Measurements from ENCODE around the gene ZNF711. TPM values are rescaled to one million over a fixed set of nuclear protein-coding genes. Genes with fewer than 3 reads are reported as not detected.
"Not testable (repeated sequence)": the region's sequence is repeated elsewhere in the genome, so short reads cannot be mapped to it uniquely, and the experiment has no call there.

ZNF711 gene
- total and polyA plus RNA-seq, 5 donors: 3.6 to 10.1 (median 7.3) TPM

DNA sequence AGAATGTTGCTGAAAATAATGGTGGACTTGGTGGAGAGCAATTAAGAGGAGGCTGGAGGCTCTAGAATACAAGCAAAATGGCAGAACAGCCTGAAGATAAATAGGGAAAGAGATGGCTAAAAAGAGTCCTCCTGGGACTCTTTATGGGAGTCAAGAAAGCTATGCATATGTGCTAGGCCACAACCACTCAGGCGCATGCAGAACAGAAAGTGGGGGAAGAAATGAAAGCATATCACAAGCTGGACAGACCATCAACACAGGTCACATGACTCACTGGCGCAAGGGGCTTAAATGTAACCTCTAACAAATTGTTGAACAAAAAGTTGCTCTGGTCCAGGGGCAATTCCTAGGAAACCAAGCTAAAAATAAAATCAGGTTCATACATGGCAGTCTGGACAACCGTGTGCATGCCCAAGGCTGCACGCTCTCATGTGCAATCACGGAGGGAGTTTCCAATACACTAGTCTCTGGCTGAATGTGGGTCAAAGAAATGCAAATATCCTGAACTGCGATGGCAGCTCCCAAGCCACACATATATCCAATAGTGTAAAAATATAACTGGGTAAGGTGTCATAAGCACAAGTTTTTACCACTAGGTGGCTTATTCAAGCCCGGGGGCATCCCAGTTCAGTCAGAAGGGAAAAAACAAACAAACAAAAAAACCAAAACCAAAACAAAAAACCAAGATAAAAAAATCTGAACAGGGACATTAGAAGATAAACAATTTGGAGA is 45.4 kb downstream of the ZNF711 start:
- Histone ChIP-seq H3K27ac (ENCODE audit: low read length) (no peak overlapping the region), H3K27me3 (ENCODE audit: control insufficient read depth, insufficient read depth) (no peaks in the 10 kb centered on the region), H3K4me1 (ENCODE audit: control insufficient read depth, insufficient read depth, low read length) (no peaks in the 10 kb centered on the region), H3K9me3 (ENCODE audit: control insufficient read depth, low read length) (no peaks in the 10 kb centered on the region), H3K4me3 (ENCODE audit: low read length) (no peak overlapping the region)
- 94% methylated on average over 7 of the region's 7 CpGs for WGBS
- intact Hi-C loops (cut with DNase I): no loop called here
- no peak for ATAC-seq
- DNase-seq: no peak

GRCh38 chrX:85303544-85303943 is 59.8 kb downstream of the ZNF711 start:
- Histone ChIP-seq H3K27me3 (ENCODE audit: control insufficient read depth, insufficient read depth) (no peaks in the 10 kb centered on the region), H3K9me3 (ENCODE audit: control insufficient read depth, low read length) (no peaks in the 10 kb centered on the region), H3K27ac (ENCODE audit: low read length) (no peak overlapping the region), H3K4me1 (ENCODE audit: control insufficient read depth, insufficient read depth, low read length) (no peaks in the 10 kb centered on the region), H3K4me3 (ENCODE audit: low read length) (no peak overlapping the region)
- DNase-seq (no peak), ATAC-seq (no peak)
- intact Hi-C loops (cut with DNase I): no loop called here
- 76% methylated on average over 3 of the region's 3 CpGs for WGBS

DNA sequence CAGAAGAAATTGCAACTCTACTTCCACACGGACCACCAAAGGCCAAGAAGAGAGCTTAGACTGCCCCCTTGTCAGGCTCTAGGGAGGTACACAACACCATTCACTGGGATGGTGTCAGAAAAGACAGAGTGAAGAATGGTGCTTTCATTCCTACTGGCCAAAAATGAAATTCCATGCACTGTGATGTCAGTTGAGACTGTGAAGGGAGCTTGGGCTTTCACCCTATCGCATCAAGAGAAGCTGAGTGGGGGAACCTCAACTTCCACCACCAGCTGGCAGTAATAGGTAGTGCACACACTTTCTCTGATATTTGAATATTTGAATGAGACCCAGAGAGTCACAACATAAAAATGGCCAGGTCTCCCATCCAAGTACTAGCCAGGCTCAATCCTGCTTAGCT is 65.9 kb downstream of the ZNF711 start:
- 79% methylated on average over 2 of the region's 2 CpGs for WGBS
- DNase-seq (no peak), ATAC-seq (no peak)
- Histone ChIP-seq H3K27me3 (ENCODE audit: control insufficient read depth, insufficient read depth) (no peaks in the 10 kb centered on the region), H3K4me1 (ENCODE audit: control insufficient read depth, insufficient read depth, low read length) (no peaks in the 10 kb centered on the region), H3K4me3 (ENCODE audit: low read length) (no peak overlapping the region), H3K9me3 (ENCODE audit: control insufficient read depth, low read length) (no peaks in the 10 kb centered on the region), H3K27ac (ENCODE audit: low read length) (no peak overlapping the region)
- intact Hi-C loops (cut with DNase I): no loop called here

DNA sequence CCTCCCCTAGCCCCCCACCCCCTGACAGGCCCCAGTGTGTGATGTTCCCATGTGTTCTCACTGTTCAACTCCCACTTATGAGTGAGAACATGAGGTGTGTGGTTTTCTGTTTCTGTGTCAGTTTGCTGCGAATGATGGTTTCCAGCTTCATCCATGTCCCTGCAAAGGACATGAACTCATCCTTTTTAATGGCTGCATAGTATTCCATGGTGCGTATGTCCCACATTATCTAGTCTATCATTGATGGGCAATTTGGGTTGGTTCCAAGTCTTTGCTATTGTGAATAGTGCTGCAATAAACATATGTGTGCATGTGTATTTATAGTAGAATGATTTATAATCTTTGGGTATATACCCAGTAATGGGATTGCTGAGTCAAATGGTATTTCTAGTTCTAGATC is 67.6 kb downstream of the ZNF711 start:
- H3K27ac ChIP-seq (ENCODE audit: low read length); intact Hi-C loops (cut with DNase I); H3K9me3 ChIP-seq (ENCODE audit: control insufficient read depth, low read length); H3K27me3 ChIP-seq (ENCODE audit: control insufficient read depth, insufficient read depth); DNase-seq; ATAC-seq; H3K4me3 ChIP-seq (ENCODE audit: low read length); H3K4me1 ChIP-seq (ENCODE audit: control insufficient read depth, insufficient read depth, low read length): not testable (repeated sequence)
- WGBS: 93% methylated on average over 2 of the region's 2 CpGs

Other genes with a start within 250 kb of the ZNF711 start
- gene APOOL, start 240.1 kb upstream of the ZNF711 start, total RNA-seq: 10 to 100 TPM; 32.4 to 43.0 (median 34.2) TPM
- 8.1 TPM for gene APOOL, start 240.1 kb upstream of the ZNF711 start, polyA plus RNA-seq
- under 1 TPM in 3 of 4 donors, not detected in 1; 0.09 to 0.18 (median 0.14) TPM for gene SATL1, start 212 bp upstream of the ZNF711 start, total RNA-seq
- 0.14 TPM for gene SATL1, start 212 bp upstream of the ZNF711 start, polyA plus RNA-seq
- gene POF1B, start 135.7 kb downstream of the ZNF711 start, total RNA-seq: 10 to 100 TPM; 21.4 to 32.2 (median 27.0) TPM
- 6.9 TPM for gene POF1B, start 135.7 kb downstream of the ZNF711 start, polyA plus RNA-seq